Measurements from ENCODE around the gene DPYD. TPM values are rescaled to one million over a fixed set of nuclear protein-coding genes. Genes with fewer than 3 reads are reported as not detected.
A peak's percentile ranks its signal among the peaks of the same experiment; 100 is the strongest.

Gene DPYD
- total and polyA plus RNA-seq, 7 experiments from 2014 or later, result 52.6 to 87.2 (median 57.4) TPM

- ChIA-PET CTCF (no interaction called here), POLR2A (no interaction called here)
- Mint-ChIP-seq H3K27me3 (no peaks in the 10 kb centered on the region), H3K4me1 (peaks cover 0 to 4% (median 0%) of the 10 kb centered on the region in 7 donors), H3K36me3 (peaks cover 5 to 37% (median 27%) of the 10 kb centered on the region in 5 donors), H3K27ac (no peak overlapping the region), H3K4me3 (no peak overlapping the region), H3K9me3 (no peaks in the 10 kb centered on the region)
- intact Hi-C loops (cut with micrococcal nuclease), result no loop called here
- DNase-seq (no peak), ATAC-seq (no peak)
- Histone ChIP-seq H3K4me3 (ENCODE audit: low read length) (no peak overlapping the region), H3K9me3 (ENCODE audit: control insufficient read depth in 2 of 3, low read length in 3 of 3) (no peaks in the 10 kb centered on the region), H3K36me3 (ENCODE audit: control insufficient read depth in 2 of 3, insufficient read depth in 3 of 3, low read length in 3 of 3) (peaks cover 0 to 4% (median 0%) of the 10 kb centered on the region in 3 experiments), H3K4me1 (ENCODE audit: control insufficient read depth in 2 of 2, insufficient read depth in 2 of 2, low read length in 2 of 2) (no peaks in the 10 kb centered on the region), H3K27me3 (ENCODE audit: control insufficient read depth in 2 of 2, insufficient read depth in 2 of 2, low read length in 2 of 2) (no peaks in the 10 kb centered on the region), H3K27ac (ENCODE audit: low read depth, low read length) (no peak overlapping the region)
These were observed 369.7 kb downstream of the DPYD start for GRCh38 chr1:97551113-97551512.

- H3K9me3 ChIP-seq (ENCODE audit: control insufficient read depth in 2 of 3, low read length in 3 of 3), result no peaks in the 10 kb centered on the region
These were observed 375.4 kb downstream of the DPYD start for GRCh38 chr1:97545446-97545845.

GRCh38 chr1:97540346-97540888, 380.4 kb downstream of the DPYD start:
- Histone ChIP-seq H3K4me3 (ENCODE audit: low read length) (no peak overlapping the region), H3K36me3 (ENCODE audit: control insufficient read depth in 2 of 3, insufficient read depth in 3 of 3, low read length in 3 of 3) (no peaks in the 10 kb centered on the region), H3K4me1 (ENCODE audit: control insufficient read depth in 2 of 2, insufficient read depth in 2 of 2, low read length in 2 of 2) (no peaks in the 10 kb centered on the region), H3K27me3 (ENCODE audit: control insufficient read depth in 2 of 2, insufficient read depth in 2 of 2, low read length in 2 of 2) (no peaks in the 10 kb centered on the region), H3K9me3 (ENCODE audit: control insufficient read depth in 2 of 3, low read length in 3 of 3) (no peaks in the 10 kb centered on the region), H3K27ac (ENCODE audit: low read depth, low read length) (no peak overlapping the region)
- no peaks in the 10 kb centered on the region for H3K9me3 Mint-ChIP-seq
- ATAC-seq (no peak), DNase-seq (no peak)
- POLR2A ChIA-PET, result no interaction called here
- H3K4me3 Mint-ChIP-seq, result no peak overlapping the region
- peaks cover 0 to 68% (median 42%) of the 10 kb centered on the region in 5 donors for H3K36me3 Mint-ChIP-seq
- H3K27ac Mint-ChIP-seq, result no peak overlapping the region
- CTCF ChIA-PET, result no interaction called here
- intact Hi-C loops (cut with micrococcal nuclease), result no loop called here
- peaks cover 0 to 9% (median 0%) of the 10 kb centered on the region in 7 donors for H3K4me1 Mint-ChIP-seq
- H3K27me3 Mint-ChIP-seq, result no peaks in the 10 kb centered on the region

More at GRCh38 chr1:97545446-97545845, 375.4 kb downstream of the DPYD start:
- Histone ChIP-seq H3K27ac (ENCODE audit: low read depth, low read length) (no peak overlapping the region), H3K4me3 (ENCODE audit: low read length) (no peak overlapping the region), H3K27me3 (ENCODE audit: control insufficient read depth in 2 of 2, insufficient read depth in 2 of 2, low read length in 2 of 2) (no peaks in the 10 kb centered on the region), H3K4me1 (ENCODE audit: control insufficient read depth in 2 of 2, insufficient read depth in 2 of 2, low read length in 2 of 2) (no peaks in the 10 kb centered on the region), H3K36me3 (ENCODE audit: control insufficient read depth in 2 of 3, insufficient read depth in 3 of 3, low read length in 3 of 3) (peaks cover 0 to 4% (median 0%) of the 10 kb centered on the region in 3 experiments)
- H3K4me1 Mint-ChIP-seq, result no peaks in the 10 kb centered on the region
- intact Hi-C loops (cut with micrococcal nuclease), result no loop called here
- DNase-seq (no peak), ATAC-seq (no peak)
- H3K27me3 Mint-ChIP-seq, result no peaks in the 10 kb centered on the region
- H3K9me3 Mint-ChIP-seq, result no peaks in the 10 kb centered on the region
- H3K27ac Mint-ChIP-seq, result no peak overlapping the region
- H3K4me3 Mint-ChIP-seq, result no peak overlapping the region
- ChIA-PET POLR2A (no interaction called here), CTCF (no interaction called here)
- peaks cover 2 to 32% (median 24%) of the 10 kb centered on the region in 5 donors for H3K36me3 Mint-ChIP-seq

- DNase-seq (no peak), ATAC-seq (no peak)
- no peaks in the 10 kb centered on the region for H3K27me3 Mint-ChIP-seq
- H3K4me3 Mint-ChIP-seq, result no peak overlapping the region
- Histone ChIP-seq H3K36me3 (ENCODE audit: control insufficient read depth in 2 of 3, insufficient read depth in 3 of 3, low read length in 3 of 3) (no peaks in the 10 kb centered on the region), H3K27me3 (ENCODE audit: control insufficient read depth in 2 of 2, insufficient read depth in 2 of 2, low read length in 2 of 2) (no peaks in the 10 kb centered on the region), H3K4me3 (ENCODE audit: low read length) (no peak overlapping the region), H3K27ac (ENCODE audit: low read depth, low read length) (no peak overlapping the region), H3K4me1 (ENCODE audit: control insufficient read depth in 2 of 2, insufficient read depth in 2 of 2, low read length in 2 of 2) (no peaks in the 10 kb centered on the region), H3K9me3 (ENCODE audit: control insufficient read depth in 2 of 3, low read length in 3 of 3) (no peaks in the 10 kb centered on the region)
- H3K36me3 Mint-ChIP-seq, result peaks cover 0 to 70% (median 48%) of the 10 kb centered on the region in 5 donors
- intact Hi-C loops (cut with micrococcal nuclease), result no loop called here
- peaks cover 0 to 9% (median 0%) of the 10 kb centered on the region in 7 donors for H3K4me1 Mint-ChIP-seq
- no peaks in the 10 kb centered on the region for H3K9me3 Mint-ChIP-seq
- CTCF ChIA-PET, result interaction anchor here (0.6 kb wide), 1 partner anchor 492 kb away, joined by 3 read pairs; no protein-coding TSS in a partner anchor
- POLR2A ChIA-PET, result no interaction called here
- no peak overlapping the region for H3K27ac Mint-ChIP-seq
These were observed 382.7 kb downstream of the DPYD start for GRCh38 chr1:97538113-97538512.

- ChIA-PET POLR2A (no interaction called here), CTCF (no interaction called here)
- Histone ChIP-seq H3K27me3 (ENCODE audit: control insufficient read depth in 2 of 2, insufficient read depth in 2 of 2, low read length in 2 of 2) (no peaks in the 10 kb centered on the region), H3K36me3 (ENCODE audit: control insufficient read depth in 2 of 3, insufficient read depth in 3 of 3, low read length in 3 of 3) (no peaks in the 10 kb centered on the region), H3K4me1 (ENCODE audit: control insufficient read depth in 2 of 2, insufficient read depth in 2 of 2, low read length in 2 of 2) (no peaks in the 10 kb centered on the region), H3K9me3 (ENCODE audit: control insufficient read depth in 2 of 3, low read length in 3 of 3) (no peaks in the 10 kb centered on the region), H3K27ac (ENCODE audit: low read depth, low read length) (no peak overlapping the region), H3K4me3 (ENCODE audit: low read length) (no peak overlapping the region)
- H3K27me3 Mint-ChIP-seq, result no peaks in the 10 kb centered on the region
- DNase-seq (no peak), ATAC-seq (no peak)
- intact Hi-C loops (cut with micrococcal nuclease), result no loop called here
- H3K4me1 Mint-ChIP-seq, result peaks cover 0 to 6% (median 0%) of the 10 kb centered on the region in 7 donors
- H3K36me3 Mint-ChIP-seq, result peaks cover 0 to 70% (median 62%) of the 10 kb centered on the region in 5 donors
- H3K9me3 Mint-ChIP-seq, result no peaks in the 10 kb centered on the region
- no peak overlapping the region for H3K4me3 Mint-ChIP-seq
- no peak overlapping the region for H3K27ac Mint-ChIP-seq
These were observed 387.5 kb downstream of the DPYD start for GRCh38 chr1:97533358-97533757.

- Mint-ChIP-seq H3K27me3 (no peaks in the 10 kb centered on the region), H3K36me3 (peaks cover 0 to 64% (median 58%) of the 10 kb centered on the region in 5 donors), H3K9me3 (peaks cover 0 to 9% (median 0%) of the 10 kb centered on the region in 11 donors), H3K4me3 (no peak overlapping the region), H3K4me1 (peaks cover 0 to 4% (median 0%) of the 10 kb centered on the region in 7 donors), H3K27ac (peak overlapping the region in 2 of 9 donors; percentile 15 to 21)
- H3K27me3 ChIP-seq (ENCODE audit: control insufficient read depth in 2 of 2, insufficient read depth in 2 of 2, low read length in 2 of 2), result no peaks in the 10 kb centered on the region
- H3K27ac ChIP-seq (ENCODE audit: low read depth, low read length), result no peak overlapping the region
- intact Hi-C loops (cut with micrococcal nuclease), result no loop called here
- H3K9me3 ChIP-seq (ENCODE audit: control insufficient read depth in 2 of 3, low read length in 3 of 3), result no peaks in the 10 kb centered on the region
- ATAC-seq (no peak), DNase-seq (no peak)
- ChIA-PET CTCF (no interaction called here), POLR2A (no interaction called here)
- no peaks in the 10 kb centered on the region for H3K36me3 ChIP-seq (ENCODE audit: control insufficient read depth in 2 of 3, insufficient read depth in 3 of 3, low read length in 3 of 3)
- no peaks in the 10 kb centered on the region for H3K4me1 ChIP-seq (ENCODE audit: control insufficient read depth in 2 of 2, insufficient read depth in 2 of 2, low read length in 2 of 2)
- no peak overlapping the region for H3K4me3 ChIP-seq (ENCODE audit: low read length)
These were observed 391.2 kb downstream of the DPYD start for GRCh38 chr1:97529600-97529999.

- ChIA-PET CTCF (no interaction called here), POLR2A (no interaction called here)
- Histone ChIP-seq H3K36me3 (ENCODE audit: control insufficient read depth in 2 of 3, insufficient read depth in 3 of 3, low read length in 3 of 3) (peaks cover 0 to 2% (median 0%) of the 10 kb centered on the region in 3 experiments), H3K9me3 (ENCODE audit: control insufficient read depth in 2 of 3, low read length in 3 of 3) (no peaks in the 10 kb centered on the region), H3K4me3 (ENCODE audit: low read length) (no peak overlapping the region), H3K27ac (ENCODE audit: low read depth, low read length) (no peak overlapping the region), H3K27me3 (ENCODE audit: control insufficient read depth in 2 of 2, insufficient read depth in 2 of 2, low read length in 2 of 2) (no peaks in the 10 kb centered on the region), H3K4me1 (ENCODE audit: control insufficient read depth in 2 of 2, insufficient read depth in 2 of 2, low read length in 2 of 2) (no peaks in the 10 kb centered on the region)
- peaks cover 11 to 80% (median 74%) of the 10 kb centered on the region in 5 donors for H3K36me3 Mint-ChIP-seq
- DNase-seq (no peak), ATAC-seq (no peak)
- H3K9me3 Mint-ChIP-seq, result peaks cover 0 to 26% (median 7%) of the 10 kb centered on the region in 11 donors
- intact Hi-C loops (cut with micrococcal nuclease), result no loop called here
- peaks cover 0 to 1% (median 0%) of the 10 kb centered on the region in 7 donors for H3K4me1 Mint-ChIP-seq
- H3K4me3 Mint-ChIP-seq, result no peak overlapping the region
- H3K27ac Mint-ChIP-seq, result no peak overlapping the region
- H3K27me3 Mint-ChIP-seq, result no peaks in the 10 kb centered on the region
These were observed 396.6 kb downstream of the DPYD start for GRCh38 chr1:97524211-97524610.
